ENCODE data around the gene KDM4C.

- no peak for TF ChIP-seq POLR2A (IDR thresholded peaks at IDR 0.05)
- TF ChIP-seq CTCF (IDR thresholded peaks at IDR 0.05) = no peak
Measured at GRCh38 chr9:7201196-7201595, 443.4 kb downstream of the KDM4C start.

All from thyroid gland (tissue), 4 donors.